GM19395 (cell line): ENCODE results near the gene CUL1.
"Not testable (repeated sequence)": the region's sequence is repeated elsewhere in the genome, so short reads cannot be mapped to it uniquely, and the experiment has no call there.

Source experiments
- ATAC-seq: cut with Tn5 transposase; IDR thresholded peaks from one replicate; pipeline ENCODE4 v1.9.1; 2021; ENCODE audit warnings: mild to moderate bottlenecking, moderate library complexity; ENCODE audit not compliant: unreplicated experiment

CUL1 gene

DNA sequence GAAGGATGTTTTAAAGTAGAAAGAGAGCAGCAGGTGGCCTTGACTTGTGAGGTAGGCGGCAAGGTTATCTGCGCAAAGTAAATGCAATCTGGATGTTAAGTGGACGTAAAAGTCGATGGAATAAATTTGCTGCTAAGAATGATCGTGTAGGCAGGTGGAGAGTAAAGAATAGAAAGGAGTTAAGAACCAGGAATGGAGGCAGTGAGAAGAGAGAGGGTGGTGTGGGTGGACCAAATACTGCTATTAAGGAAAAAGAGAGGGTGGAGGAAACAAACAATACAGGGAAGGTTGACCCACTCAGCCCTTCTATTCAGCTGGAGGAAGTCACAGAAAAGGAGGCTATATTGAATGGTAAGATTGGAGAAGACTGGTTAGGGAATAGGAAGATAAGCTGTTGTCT lies 1.9 kb upstream of the CUL1 start:
- no peak for ATAC-seq

DNA sequence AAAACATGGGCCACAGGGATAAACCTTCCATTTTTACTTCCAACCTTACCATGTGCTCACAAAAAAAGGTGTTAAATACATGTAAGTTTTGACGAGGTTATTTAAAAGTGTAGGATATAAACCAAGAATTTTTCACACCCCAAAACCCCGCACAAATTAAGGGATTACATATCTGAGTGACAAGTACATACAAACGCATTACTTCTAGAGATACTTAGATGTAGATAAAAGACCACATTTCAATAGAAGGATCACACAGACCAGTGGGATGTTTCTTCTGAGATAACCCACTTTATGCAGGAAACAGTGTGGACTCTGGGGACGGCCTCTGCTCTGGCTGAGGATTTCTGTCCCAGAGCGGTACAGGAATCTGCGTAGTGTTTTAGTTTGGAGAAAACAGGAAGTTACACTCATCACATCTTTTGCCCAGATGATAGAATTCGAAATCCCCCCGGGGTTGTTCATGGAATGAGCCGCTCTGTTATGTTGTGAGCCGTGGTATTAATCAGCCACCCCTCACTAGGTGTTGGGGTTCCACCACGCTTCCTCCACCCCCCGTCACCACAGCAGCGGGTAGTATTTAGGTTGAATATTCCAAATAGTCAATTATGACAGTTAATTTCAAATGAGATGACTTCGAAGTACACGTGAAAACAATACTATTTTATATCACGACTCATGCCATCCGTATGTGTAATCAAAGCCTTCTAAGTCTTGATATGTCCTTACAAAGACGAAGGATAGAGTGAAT lies 1.3 kb upstream of the CUL1 start:
- ATAC-seq = no peak

DNA sequence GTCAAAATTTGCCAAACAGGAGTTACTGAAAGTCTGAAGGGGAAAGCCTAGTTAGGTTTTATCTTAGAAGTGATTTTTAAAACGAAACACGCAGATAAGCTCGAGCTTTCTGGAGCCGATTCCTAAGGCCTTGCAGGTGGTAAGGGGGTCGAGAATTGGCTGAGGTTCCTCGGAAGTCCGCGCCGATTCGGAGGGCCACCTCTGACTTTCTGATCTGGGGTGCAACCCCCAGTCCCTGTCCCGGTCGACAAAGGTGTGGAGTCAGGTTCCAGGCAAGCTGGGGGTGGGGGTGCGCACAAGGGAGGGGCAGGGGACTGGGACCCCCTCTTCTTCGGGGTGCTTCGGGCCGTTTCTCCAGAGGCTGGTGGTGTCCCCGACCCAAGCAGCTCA lies 701 bp upstream of the CUL1 start:
- peak; percentile 16 for ATAC-seq

DNA sequence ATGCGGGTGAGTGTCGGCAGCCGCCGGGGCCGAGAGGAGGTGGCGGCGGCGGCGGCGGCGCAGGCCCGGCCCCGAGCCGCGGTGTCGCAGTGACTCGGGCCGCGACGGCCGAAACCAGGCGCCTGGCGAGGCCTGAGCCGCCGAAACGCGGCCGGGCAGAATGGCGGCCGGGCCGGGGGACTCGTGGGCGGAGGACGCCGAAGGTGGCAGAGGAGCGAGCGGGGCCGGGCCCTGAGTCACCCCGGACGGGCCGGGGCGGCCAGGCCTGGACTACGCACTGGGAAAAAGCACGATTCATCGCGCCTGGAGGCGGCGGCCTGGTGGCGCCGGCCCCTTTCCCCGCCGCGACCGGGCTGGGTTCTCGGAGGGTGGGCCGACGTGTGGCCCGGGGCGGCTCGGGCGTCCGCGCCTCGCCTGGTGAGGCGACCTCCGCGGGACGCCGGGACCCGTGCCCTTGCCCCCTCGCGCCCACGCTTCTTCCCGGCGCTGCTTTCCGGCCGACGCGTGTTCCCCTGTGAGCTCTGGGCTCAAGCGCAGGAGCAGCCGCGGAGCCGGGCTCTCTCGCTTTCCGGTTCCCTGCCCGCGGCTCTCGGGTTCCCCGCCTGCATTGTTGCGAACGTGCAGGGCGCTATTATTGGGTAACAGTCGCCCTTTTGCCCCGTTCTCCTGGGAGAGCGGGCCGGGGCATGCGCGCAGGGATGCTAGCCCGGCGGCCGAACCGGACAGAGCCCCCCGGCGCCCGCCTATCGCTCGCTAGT lies 500 bp downstream of the CUL1 start:
- peak; percentile 45 for ATAC-seq

DNA sequence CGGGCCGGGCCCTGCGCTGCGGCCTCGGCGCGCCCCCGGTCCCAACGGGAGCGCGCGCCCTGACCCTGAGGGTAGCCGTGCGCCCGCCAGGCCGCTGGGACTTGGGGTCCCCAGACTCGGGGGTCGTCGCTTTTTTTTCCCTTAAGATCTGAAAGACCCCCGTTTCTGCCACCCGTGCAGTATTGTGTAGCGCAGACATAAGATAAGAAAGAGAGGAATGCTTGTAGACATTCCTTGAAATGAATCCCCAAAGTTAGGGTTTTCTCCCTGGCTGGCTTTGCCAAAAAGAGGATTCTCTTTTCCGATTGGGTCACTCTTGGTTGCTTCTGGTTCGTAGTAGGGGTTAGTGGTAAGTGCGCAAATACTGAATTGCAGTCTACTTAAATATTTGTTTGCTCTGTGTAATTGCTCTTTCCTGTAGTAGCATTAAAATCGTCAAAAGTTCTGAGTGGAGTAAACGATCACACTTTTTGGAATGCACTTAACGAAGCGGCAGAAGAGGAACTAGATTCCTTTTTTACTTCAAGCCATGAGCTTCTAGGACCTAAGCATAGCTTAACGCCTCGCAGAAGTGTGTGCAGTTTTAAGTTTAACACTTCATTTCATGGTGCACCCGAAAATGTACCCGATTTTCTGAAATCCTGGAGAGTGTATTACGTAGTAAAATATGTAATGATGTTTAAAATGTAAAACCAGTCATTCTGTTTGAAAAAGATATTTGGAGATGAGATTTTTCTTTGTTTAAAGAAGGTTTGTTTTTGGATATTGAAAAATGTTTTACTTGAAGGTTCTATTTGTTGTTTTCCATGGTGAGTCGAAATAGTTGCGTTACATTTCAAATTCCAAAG lies 1.3 kb downstream of the CUL1 start:
- ATAC-seq = peak; percentile 36

DNA sequence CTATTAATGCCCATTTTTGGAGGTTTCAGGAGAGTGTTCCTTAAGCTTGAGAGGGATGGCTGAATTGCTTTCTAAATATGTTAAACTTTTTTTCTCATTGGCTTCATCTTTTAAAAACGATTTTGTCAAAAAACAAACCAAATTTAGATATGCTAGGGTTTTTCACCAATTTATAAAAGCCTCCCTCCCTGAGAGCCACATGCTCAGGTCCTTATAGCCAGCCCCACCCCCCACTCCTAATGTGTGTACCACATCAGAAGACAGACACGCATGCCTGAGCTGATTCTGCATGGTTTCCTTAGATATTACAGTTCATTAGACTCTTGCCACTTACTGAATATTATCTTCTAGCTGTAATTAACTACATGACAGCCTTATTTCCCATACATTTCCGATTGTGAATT lies 2.0 kb downstream of the CUL1 start:
- no peak for ATAC-seq

DNA sequence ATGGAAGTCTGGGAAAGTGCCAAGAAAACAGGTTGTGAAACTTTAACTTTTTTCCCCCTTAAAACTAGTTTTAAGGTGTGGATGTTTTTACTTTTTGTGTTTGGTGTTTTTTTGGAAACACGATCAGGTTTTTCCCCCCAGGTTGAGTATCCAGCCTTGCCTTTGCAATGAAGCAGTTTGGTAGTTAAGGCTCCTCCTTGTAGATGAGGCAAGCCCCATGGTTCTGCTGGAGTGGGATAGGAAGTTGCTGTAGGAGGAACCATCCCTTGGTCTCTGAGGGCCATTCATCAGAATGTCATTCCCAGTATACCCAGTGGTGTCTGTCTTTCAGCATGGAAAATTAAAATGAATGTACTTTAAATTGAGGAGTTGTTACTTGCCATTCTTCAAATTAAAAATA lies 2.7 kb downstream of the CUL1 start:
- ATAC-seq = no peak

DNA sequence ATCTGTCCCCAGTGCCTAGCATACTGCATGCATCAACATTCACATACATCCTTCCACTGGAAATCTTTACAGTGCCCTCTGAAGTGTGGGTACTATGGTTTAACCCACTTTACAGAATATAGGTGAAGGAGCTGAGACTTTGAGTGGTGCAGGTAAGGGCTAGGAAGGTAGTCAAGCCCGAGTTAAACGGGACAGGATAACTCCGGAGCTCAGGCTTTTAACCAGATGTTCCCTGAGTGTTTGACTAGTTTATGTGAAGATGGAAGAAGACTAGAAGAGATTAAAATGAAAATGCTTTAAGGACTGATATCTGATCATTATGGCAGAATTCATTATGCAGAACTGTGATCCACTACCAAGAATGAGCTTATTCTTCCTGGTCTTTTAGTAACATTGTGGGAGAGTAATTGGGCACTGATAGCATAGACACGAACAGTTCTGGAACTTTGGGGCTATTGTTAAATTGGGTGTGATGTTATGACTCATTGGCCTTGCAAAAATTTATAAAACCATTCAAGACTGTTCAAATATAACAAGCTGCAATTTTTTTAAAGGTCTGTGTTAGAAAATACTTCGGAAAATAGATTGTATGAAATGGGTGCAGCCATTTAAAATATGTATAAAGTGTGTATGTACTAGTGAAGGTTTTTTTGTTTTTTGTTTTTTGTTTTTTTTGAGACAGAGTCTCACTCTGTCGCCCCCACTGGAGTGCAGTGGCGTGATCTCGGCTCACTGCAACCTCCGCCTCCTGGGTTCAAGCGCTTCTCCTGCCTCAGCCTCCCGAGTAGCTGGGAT lies 4.4 kb downstream of the CUL1 start:
- no peak for ATAC-seq

DNA sequence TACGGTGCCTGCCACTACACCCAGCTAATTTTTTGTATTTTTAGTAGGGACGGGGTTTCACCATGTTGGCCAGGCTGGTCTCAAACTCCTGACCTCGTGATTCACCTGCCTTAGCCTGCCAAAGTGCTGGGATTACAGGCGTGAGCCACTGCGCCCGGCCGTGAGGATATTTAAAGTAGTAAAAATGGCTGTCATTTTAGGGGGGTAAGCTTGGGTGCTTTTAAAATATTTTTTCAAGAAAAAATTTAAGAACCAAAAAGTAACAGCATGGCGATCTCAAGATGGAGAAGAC lies 4.9 kb downstream of the CUL1 start:
- not testable (repeated sequence) for ATAC-seq

DNA sequence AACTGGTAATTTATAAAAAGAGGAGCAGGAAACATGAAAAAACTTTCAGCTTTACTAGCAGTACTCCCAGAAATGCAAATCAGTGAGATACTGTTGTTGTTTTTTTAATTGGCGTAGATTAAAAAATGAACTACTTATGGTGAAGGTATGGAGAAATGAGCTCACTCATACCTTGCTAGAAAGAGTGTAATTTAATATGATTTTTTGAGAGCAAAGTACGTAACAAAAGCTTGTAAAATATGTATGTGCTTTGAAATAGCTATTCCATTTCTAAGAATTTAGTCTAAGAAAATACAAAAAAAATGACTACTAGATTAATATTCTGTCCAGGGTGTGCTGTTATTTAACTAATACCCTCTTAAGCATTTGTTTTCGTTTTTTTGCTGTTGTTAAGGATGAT lies 5.5 kb downstream of the CUL1 start:
- no peak for ATAC-seq

DNA sequence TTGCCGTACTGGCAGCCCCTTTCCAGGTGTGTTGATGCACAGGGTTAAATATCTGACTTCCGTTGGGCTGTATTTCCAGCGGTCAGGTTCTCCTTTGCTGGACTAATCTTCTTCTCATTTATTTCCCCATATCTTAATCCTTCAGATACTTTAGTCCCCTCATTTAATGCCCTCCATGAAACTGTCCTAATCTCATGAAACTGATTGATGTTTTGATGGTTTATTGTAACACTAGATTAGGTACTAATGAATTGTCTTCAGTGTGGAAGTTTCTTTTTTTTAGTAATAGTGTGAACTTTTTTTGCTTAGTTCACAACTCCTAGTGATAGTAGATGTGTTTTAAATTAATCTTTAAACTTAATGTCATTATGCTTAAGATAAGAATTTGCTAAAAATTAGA lies 6.3 kb downstream of the CUL1 start:
- no peak for ATAC-seq

DNA sequence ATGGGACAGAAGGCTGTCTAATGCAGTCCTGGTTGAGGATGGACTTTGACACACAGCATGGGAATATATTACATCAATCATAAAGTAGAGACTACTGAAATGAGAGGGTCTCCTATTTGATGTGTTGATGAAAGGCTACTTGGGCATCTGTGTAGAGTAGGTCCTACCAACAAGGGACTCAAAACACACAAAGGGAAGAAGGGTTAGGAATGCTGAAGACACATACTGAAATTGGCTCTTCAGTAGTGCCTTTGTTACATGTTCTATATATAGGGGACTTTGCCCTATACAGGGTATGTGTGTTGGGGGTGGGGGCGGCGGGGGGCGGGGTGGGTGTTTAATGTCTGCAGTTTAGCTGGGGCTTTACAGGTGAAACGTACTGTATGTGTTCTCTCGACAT lies 7.7 kb downstream of the CUL1 start:
- no peak for ATAC-seq

DNA sequence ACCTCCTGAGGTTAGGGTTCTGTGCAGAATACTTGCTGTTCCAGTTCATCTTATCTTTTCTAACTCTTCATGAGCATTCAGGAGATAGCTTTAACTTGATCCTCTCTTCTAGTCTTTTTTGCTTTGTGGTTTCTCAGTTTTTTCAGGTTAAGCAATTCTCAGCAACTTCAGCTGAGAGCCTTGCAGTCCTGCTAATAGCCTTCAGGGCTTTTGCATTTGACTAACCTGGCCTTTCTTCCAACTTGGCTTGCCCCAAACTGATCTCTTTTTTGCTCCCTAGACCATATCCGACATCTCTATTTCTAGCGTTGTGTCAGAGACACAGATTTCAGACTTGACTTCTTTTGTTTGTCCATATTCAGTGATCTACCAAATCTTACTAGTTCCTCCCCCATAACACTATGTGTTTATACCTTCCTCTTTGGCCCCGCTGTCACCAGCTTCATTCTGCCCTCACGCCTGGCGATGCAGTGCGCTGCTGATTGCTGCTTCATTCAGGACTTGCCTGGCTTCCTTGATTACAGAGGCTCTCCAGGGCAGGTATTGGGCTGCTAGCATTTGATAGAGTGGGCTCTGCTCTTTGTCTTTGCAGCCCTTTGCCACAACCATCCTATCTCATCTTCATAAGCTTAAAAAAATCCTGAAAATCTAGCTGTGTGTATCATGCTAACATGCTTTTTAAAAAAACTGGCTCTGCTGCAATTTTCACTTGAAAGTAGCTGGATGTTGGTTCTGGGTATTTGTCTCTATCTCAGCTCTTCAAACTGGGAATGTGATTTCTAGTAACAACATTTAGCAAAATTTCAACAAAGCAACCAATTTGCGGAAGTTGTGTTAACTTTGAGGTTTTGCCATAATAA lies 9.6 kb downstream of the CUL1 start:
- ATAC-seq = no peak

DNA sequence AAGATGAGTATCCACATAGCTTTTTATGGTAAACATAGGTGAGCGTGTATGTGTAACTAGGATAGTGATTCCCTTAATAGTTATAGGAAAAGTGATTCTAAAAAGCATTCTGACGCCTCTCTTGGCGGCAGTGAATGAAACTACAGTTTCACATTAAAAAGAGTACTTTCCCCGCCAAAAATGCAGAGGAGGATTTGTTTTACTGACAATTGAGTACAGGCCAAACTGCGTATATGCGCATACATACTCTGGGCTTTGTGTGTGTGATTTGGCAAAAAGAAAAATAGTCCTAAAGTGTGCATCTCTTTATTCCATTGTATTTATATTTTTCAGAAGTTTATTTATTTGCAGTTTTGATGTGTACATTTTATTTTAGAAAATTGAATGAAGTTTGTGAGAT lies 10.3 kb downstream of the CUL1 start:
- no peak for ATAC-seq

DNA sequence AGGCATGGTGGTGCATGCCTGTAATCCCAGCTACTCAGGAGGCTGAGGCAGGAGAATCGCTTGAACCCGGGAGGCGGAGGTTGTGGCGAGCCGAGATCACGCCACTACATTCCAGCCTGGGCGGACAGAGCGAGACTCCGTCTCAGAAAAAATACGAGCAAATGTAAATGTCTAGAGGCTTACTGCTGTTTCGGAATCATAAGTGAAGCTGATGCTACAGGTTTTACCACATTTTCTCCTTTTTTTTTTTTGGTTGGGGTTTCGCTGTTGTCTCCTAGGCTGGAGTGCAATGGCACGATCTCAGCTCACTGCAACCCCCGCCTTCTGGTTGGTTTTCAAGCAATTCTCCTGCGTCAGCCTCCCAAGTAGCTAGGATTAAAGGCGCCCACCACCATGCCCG lies 11.7 kb downstream of the CUL1 start:
- not testable (repeated sequence) for ATAC-seq

DNA sequence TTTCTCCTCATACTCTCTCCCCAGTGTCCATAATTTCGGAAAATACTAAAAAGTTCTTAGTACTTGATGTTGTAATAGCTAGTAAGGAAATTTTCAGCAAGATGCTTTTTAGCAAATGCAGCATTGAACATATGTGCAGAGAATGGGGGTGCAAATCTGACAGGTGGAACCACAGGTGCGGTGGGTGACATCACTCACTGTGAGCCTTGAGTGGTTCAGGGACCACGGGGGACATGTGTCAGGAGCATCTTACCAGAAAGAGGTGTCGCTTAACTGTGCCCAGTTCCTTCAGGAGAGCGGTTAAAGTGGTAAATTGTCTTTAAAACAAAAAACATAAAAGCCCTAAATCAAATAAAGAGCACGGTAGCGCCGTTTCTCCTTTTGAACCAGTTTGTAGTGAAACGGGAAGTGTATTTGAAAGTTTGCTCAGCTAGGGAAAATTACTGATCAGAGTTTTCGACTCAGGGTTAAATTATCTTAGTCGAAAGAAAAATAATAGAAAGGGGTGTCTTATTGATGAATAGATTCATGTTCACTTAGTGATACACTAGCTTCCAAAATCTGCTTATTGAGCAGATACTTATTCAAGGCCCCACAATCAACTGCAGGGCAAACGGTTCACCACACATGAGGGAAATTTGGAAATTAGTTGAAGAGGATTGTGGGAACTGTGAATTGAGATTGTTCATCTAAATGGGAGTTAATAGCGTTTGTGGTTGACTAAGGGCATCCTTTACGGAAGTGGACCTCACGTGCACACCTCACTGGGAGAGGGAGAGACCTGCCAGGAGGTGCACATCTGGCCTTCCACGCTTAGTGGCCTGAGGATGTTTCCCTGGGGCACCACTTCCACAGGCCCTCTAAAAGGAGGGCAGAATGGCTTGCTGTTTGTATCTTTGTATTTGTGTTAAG lies 12.7 kb downstream of the CUL1 start:
- peak; percentile 53 for ATAC-seq

DNA sequence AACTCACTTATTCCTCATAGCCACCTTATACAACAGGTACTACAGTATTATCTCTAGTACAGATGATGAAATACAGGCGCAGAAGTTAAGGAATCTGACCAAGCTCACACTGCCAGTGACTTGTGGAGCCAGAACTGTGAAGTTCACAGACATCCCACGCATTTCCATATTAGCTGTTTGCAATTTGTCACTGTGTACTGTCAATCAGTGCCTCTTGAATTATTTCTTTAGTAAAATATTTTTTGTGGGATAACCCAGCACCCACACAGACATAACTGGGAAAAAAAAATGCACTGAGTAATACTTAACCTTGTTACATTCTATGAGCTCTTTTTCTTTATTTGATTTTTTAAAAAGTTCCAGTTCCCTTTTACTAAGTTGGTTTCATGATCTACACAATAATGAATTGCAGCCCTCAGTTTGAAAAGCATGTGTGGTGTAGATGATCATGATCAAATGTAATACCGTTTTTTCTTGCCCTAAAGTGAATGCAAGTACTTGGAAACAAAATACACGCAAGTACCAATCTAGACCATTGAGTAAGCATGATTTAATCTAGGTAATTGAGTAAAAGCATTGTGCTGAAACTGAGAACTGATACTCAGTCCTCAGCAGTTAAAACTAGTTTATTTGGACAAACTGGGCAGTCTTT lies 14.1 kb downstream of the CUL1 start:
- peak; percentile 70 for ATAC-seq

DNA sequence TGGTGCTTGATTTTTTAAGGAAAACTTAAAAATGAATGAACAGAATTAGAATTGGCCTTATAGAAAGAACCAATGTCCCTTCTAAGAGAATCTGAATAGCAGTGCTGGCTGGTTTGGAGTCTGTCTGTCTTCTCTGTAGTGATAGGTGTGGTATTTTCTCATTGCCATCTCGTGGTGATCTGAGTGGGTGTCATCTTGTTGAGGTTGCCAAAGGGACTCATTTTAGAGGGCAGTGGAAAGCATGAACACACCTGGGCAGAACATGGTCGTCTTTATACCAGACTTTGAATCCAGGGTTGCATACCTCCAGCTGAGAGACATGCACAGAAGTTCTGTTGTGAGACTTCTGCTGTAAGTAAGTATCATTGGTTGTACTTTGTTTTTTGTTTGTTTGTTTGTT lies 15.8 kb downstream of the CUL1 start:
- ATAC-seq = no peak

DNA sequence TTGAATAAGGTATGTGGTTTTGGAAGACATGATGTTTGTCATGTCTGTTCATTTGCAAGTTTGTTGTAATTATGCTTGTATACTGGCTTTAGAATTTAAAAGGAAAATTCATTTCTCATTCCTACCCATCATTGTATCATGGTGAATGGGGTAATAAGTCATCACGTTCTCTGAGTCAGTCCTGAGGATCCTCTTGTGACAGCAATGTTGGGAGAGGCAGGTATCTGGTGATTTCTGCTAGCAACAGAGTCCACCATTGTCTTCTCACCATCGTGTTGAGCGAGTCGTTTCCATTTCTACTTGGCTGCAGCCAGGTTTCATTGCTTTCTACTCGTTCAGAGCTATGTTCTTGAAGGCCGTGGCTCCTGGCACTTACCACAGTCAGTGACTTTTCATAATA lies 16.3 kb downstream of the CUL1 start:
- ATAC-seq = no peak
